HG02571 (cell line): Measurements from ENCODE around the gene EID1.
"Not testable (repeated sequence)": the region's sequence is repeated elsewhere in the genome, so short reads cannot be mapped to it uniquely, and the experiment has no call there.

Source experiments
- ATAC-seq: cut with Tn5 transposase; IDR thresholded peaks from one replicate; pipeline ENCODE4 v1.9.1; 2021; ENCODE audit warnings: mild to moderate bottlenecking, moderate library complexity; ENCODE audit not compliant: unreplicated experiment

EID1 gene, protein sequence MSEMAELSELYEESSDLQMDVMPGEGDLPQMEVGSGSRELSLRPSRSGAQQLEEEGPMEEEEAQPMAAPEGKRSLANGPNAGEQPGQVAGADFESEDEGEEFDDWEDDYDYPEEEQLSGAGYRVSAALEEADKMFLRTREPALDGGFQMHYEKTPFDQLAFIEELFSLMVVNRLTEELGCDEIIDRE

DNA sequence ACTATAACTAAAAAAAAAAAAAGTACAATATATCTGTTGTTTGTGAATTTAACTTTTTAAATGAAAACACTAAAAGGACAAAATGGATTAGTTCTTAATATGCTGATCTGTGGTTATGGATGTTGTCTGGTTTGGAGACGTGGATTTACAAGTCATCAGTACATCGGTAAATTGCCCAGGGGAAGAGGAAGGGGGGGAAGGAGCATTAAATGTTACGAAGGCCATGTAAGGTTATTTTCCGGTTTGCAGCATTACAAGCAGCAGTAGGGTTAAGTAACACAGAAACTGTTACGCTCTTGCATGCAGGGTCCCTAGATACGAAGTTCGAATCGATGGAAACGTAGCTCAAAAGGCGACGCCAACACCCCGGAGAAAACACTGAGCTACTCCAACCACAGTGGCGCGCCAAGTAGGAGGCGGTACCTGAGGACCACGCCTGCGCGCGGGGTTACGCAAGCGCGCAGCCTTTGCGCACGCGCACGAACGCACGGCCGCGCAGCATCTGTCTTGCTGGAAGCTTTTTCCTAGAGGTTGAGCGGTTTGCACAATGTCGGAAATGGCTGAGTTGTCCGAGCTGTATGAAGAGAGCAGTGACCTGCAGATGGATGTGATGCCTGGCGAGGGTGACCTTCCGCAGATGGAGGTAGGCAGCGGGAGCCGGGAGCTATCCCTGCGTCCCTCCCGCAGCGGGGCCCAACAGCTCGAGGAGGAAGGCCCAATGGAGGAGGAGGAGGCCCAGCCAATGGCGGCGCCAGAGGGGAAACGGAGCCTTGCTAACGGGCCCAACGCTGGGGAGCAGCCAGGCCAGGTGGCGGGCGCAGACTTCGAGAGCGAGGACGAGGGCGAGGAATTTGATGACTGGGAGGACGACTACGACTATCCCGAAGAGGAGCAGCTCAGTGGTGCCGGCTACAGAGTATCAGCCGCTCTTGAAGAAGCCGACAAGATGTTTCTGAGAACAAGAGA lies at the start of gene EID1:
Gene EID1 (plus strand): TSS at position 505 of the 966 bp plus-strand sequence. CDS start 43 bp downstream, at position 548.
- ATAC-seq = peak; percentile 95

GRCh38 chr15:48828471-48828870 lies 49.5 kb upstream of the EID1 start:
- ATAC-seq = no peak

DNA sequence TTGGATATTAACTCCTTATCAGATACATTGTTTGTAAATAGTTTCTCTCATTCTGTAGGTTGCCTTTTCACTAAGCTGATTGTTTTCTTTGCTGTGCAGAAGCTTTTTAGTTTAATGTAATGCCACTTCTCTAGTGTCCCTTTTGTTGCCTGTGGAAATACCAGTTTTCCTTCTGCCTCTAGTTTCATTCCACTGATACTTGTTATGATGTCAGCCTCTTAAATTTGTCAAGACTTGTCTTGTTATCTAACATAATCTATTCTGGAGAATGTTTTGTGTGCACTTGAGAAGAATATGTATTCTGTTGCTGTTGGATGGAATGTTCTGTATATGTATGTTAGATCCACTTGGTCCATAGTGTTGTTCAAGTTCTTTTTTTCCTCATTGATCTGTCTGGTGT lies 49.0 kb upstream of the EID1 start:
- ATAC-seq = no peak

- no peak for ATAC-seq
Measured at GRCh38 chr15:48832648-48833047, 45.3 kb upstream of the EID1 start.

GRCh38 chr15:48833526-48834239 lies 44.3 kb upstream of the EID1 start:
- no peak for ATAC-seq

- ATAC-seq = no peak
Measured at GRCh38 chr15:48834756-48835155, 43.2 kb upstream of the EID1 start.

DNA sequence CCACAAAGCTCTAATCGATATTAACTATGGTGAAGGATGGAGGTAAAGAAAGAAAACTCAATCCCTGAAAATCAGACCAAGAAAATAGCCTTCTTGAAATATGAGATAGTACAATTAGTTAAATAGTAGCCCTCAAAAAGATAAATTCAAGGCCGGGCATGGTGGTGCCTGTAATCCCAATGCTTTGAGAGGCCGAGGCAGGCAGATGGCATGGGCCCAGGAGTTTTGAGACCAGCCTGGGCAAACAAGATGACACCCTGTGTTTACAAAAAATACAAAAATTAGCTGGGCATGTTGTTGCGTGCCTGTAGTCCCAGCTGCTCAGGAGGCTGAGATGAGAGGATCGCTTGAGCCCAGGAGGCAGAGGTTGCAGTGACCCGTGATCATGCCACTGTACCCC lies 35.4 kb upstream of the EID1 start:
- ATAC-seq = no peak

DNA sequence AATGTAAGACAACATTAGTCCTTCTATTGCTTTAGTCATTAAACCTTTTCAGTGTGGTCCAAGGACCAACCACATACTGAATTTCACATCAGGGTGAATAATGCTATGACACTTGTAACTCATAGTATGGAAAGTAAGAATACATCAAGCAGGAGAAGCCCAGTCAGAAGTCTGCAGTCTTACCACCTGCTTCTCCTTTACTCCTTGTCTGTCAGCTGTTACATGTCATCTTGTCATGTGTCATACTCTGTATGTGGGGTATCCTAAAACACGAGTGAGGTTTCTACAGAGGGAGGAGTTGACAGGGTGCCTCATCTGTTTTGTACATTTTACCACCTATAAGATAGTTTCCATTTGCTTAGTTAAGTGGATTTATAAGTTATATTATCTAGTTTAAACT lies 32.8 kb upstream of the EID1 start:
- ATAC-seq = no peak

DNA sequence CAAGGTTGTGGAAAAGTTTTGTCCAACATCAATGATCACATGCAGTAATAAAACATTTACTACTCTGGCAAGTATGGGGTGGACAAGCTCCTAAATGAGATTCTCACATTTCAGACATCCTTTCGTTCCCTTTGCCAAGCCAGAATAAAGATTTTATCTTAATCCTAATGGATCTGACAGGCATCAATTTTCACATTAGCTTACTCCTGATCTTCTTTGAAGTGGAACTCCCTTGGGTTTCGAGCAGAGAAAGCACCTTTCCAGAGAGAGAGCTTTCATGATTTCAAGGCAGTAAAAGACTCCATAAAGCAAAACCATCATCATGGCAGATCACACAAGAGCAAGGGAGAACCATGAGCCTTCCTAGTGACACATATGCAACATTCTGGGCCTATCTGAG lies 27.3 kb upstream of the EID1 start:
- no peak for ATAC-seq

DNA sequence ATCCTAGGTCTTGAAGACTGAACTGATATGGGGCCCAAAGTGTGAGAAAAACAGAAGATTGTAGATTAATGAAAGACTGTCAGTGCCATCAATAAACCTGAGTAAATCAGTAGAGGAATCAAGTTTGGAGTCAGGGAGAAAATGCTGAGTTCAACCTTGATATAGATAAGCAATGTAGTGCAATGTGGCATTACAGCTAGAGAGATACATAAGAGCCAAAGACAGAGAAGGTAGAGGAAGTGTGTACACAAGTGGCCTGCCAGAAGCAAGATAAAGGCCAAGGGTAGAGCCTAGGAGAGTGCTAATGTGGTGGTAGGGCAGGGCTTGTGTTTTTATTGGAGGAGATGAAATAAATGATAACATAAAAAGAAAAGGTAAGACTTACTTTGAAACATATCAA lies 26.0 kb upstream of the EID1 start:
- no peak for ATAC-seq

DNA sequence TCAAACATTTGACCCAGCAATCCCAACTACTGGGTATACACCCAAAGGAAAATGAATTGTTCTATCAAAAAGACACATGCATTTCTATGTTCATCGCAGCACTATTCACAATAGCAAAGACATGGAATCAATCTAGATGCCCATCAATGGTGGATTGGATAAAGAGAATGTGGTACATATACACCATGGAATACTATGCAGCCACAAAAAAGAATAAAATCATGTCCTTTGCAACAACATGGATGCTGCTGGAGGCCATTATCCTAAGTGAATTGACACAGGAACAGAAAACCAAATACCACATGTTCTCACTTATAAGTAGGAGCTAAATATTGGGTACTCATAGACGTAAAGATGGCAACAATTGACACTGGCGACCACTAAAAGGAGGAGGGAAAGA lies 23.5 kb upstream of the EID1 start:
- ATAC-seq = not testable (repeated sequence)

DNA sequence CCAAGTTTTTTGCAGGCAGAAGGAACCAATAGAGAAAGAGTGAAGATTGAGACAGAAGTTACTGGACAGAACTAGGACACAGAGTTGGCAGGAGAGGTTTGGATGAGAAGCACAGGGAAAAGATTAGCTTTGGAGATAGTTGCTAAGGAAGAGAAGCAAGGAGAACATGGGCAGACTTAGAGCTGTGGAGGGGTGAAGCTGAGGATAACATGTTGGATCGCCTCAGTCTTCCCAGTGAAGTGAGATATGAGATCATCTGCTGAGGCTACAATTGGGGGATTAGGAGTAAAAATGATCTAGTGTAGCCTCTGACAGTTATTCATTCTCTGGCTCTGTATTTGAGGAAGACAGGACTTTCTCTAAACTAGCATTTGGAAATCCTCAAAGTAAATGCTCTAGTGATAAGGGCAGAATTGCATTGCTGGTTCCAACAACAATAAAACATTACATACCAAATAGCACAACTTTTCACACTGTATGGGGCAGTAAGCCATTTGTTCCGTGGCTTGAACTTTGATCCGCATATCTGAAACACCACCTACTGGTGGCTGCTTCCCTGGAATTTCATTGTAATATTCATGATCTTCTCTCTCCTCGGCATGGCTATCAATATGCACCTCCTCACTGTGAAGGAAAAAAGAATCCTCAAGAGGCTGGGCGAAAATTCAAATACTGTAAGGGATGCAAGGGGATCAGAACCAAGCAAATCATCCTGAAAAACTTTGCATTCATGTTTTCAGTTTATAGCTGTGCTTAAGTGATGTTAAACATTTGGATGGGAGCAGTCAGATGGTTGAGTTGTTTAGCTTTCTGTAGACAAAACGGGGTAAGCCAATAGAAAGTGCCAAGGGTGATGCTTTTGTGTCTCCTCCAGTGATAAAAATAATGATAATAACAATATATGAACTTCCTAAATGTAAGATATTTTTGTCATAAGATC lies 22.2 kb upstream of the EID1 start:
- no peak for ATAC-seq

GRCh38 chr15:48856942-48857341 lies 21.0 kb upstream of the EID1 start:
- no peak for ATAC-seq

GRCh38 chr15:48858401-48858800 lies 19.5 kb upstream of the EID1 start:
- ATAC-seq = no peak

DNA sequence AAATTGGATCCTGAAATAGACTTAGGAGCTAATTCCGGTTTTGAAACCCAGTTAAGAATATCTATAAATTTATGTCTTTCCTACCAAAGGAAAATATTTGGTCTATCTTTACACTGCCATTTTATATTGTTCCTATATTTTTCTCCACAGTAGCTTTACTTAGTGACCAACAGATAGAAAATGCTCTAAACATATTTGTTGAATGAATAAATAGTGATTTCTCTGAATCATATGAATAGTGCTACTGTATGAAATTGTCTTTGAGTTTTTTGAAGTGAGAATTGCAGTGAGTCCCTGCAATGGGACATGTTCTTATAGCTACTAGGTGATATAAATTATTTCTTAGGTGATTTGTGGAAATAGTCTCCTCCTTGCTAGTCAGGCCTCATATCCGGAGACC lies 18.5 kb upstream of the EID1 start:
- ATAC-seq = no peak

- no peak for ATAC-seq
Measured at GRCh38 chr15:48861813-48862431, 16.0 kb upstream of the EID1 start.

DNA sequence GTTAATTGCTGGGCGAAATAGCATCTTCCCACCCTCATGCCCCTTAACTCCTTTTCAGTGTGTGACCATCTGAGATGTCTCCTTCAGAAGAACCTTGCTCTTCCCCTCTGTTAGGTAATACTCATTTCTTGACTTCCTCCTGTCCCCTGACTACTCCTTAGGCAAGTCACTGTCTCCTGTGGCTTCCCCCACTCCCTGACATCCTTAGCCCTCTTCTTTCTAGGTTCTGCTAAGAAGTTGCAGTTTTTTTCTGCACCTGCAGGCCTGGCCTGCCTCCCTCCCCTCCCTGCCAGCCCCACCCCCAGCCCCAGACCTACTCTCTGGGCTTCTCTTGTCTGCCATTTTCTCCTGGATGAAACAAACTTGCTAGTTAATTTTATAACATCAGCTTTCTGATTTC lies 15.2 kb upstream of the EID1 start:
- no peak for ATAC-seq

DNA sequence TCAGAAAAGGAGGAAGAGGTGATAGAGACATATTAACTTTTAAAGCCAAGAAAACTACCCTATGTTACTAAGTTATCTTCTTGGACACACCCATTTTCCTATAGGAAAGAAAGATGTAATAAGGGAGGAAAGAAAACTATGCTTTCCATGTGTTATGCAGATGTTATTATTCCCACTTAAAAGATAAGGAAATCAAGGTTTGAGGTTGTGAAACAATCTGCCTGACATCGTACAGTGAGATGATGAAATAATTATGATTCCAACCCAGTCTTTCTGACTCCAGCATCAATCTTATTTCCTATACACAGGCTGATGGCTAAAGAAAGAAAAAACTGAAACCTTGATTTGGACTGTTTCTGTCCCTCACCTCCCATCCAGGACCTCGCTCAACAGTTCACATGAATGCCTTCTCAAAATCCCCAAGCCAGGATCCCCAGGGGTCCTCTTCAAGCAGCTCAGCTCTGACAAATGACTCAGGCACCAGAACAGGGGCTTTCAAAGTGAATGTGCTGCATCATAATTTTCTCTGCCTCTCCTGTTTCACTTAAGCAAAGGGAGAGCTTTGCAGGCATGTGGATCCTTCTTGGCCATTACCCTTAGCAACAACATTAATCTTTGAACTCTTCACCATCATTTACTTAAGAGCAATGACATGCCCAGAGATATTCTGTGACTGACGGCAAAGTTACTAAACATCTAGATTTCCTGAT lies 12.4 kb upstream of the EID1 start:
- ATAC-seq = no peak

- no peak for ATAC-seq
Measured at GRCh38 chr15:48866141-48866563, 11.8 kb upstream of the EID1 start.
